ENCODE results near the gene HS6ST3.

GRCh38 chr13:96795670-96796069, 705.8 kb downstream of the HS6ST3 start:
- TF ChIP-seq POLR2A (IDR thresholded peaks at IDR 0.05) = no peak
- TF ChIP-seq CTCF (IDR thresholded peaks at IDR 0.05) = no peak
- TF ChIP-seq POLR2AphosphoS5 (IDR thresholded peaks at IDR 0.05) = no peak
- no peak for TF ChIP-seq EP300 (IDR thresholded peaks at IDR 0.05)

All from upper lobe of left lung (tissue), 4 donors.